Adrenal gland (tissue), 12 donors: ENCODE results near the gene PACC1. TPM values are rescaled to one million over a fixed set of nuclear protein-coding genes. Genes with fewer than 3 reads are reported as not detected.

Experiments used
- DNase-seq, 7 donors: peaks; one replicate each; pipeline ENCODE4 v3.0.0-alpha.2; 2019 to 2020
- H3K27ac ChIP-seq, 5 donors: fragments of 200-600 bp; sonication (generic) in 4 of 5; 1 replicate in 3 of 5; 2 replicates in 2 of 5; pipeline versions ENCODE4 v1.5.1 to v1.8.0; 2016 to 2020; ENCODE audit warnings: mild to moderate bottlenecking in 1 of 5
- H3K27me3 ChIP-seq: fragments of 200-600 bp; 2 replicates; pipeline ENCODE4 v1.8.0; 2021
- H3K36me3 ChIP-seq, 2 donors: fragments of 200-600 bp; replicated peaks in 1 of 2; 1 replicate in 1 of 2; 2 replicates in 1 of 2; pipeline versions ENCODE4 v1.5.1 to v1.8.0; 2018 to 2022
- H3K4me1 ChIP-seq, 2 donors: fragments of 200-600 bp; replicated peaks in 1 of 2; 1 replicate in 1 of 2; 2 replicates in 1 of 2; pipeline versions ENCODE4 v1.5.1 to v1.8.0; 2018 to 2021
- H3K4me3 ChIP-seq, 4 donors: fragments of 200-600 bp; sonication (generic) in 3 of 4; one replicate each; pipeline ENCODE4 v1.5.1; 2016 to 2018
- H3K9me3 ChIP-seq, 3 donors: fragments of 200-600 bp; sonication (generic) in 1 of 3; replicated peaks in 1 of 3; 1 replicate in 2 of 3; 2 replicates in 1 of 3; pipeline versions ENCODE4 v1.5.1 to v1.8.0; 2016 to 2021
- POLR2A ChIP-seq, 2 donors: fragments of 450-650 bp; IDR thresholded peaks; one replicate each; pipeline ENCODE4 v1.6.1; 2017; ENCODE audit warnings: antibody characterized with exemption in 2 of 2, mild to moderate bottlenecking in 2 of 2, moderate library complexity in 1 of 2
- WGBS, 4 donors: extraction: QIAGEN DNeasy Blood & Tissue Kit in 2 of 4; methylation state at CpG; one replicate each; pipeline versions ENCODE4 v1.1.5 to v1.1.7; 2013 to 2017; 5-methylcytosine and 5-hydroxymethylcytosine counted together
- intact Hi-C, 2 donors: fragments of 100-400 bp; cut with DNase I; formaldehyde crosslinking; loops; one replicate each; pipeline versions ENCODE4 v1.14.1 to v1.15.0; 2022 to 2023
- polyA plus RNA-seq, 3 donors: library from polyadenylated mRNA; stranded (reverse); fragments of 200-250 nt in 2 of 3; fragments of 350-450 nt in 1 of 3; fragmentation: Illumina TruSeq in 1 of 3; extraction: RNeasy Lipid Tissue Mini Kit (QIAGEN cat#74804) in 1 of 3; gene quantifications; one replicate each; pipeline ENCODE4 v1.2.3, GENCODE V29; 2013 to 2014
- total RNA-seq, 9 donors: library from RNA; depleted of rRNA in 4 of 9; stranded (reverse); fragments of >200 nt in 4 of 9; fragments of 120-200 nt in 1 of 9; fragmentation: NEBNext Ultra II Directional in 1 of 9; extraction: Animal tissue kit (Norgen Biotek cat#: 25700) in 1 of 9; gene quantifications; one replicate each; pipeline versions ENCODE4 v1.1.0 to v1.2.4, GENCODE V29; 2013 to 2023
- TF ChIP-seq, protein P1 (sequence below), 6 experiments: fragments of 450-650 bp in 4 of 6; fragments of 200-600 bp in 2 of 6; sonication (generic) in 1 of 6; IDR thresholded peaks; 1 replicate in 5 of 6; 2 replicates in 1 of 6; pipeline versions ENCODE4 v1.5.1 to v1.8.0; 2016 to 2021; ENCODE audit warnings: antibody characterized with exemption in 6 of 6, mild to moderate bottlenecking in 2 of 6, moderate library complexity in 1 of 6
- donor health status: healthy with polysubstance abuse.
- donor health status: Bipolar disorder and iron deficiency.
- donor health status: DM: yes; HTN: yes; CAD: no.
- donor health status: DM: no; HTN: no; CAD: no.
- donor health status: DM: no; HTN: no; CAD: no.
- donor health status: DM: yes; HTN: yes; CAD: no.

PACC1 gene
- total and polyA plus RNA-seq, 12 donors = 1.9 to 8.6 (median 4.8) TPM

DNA sequence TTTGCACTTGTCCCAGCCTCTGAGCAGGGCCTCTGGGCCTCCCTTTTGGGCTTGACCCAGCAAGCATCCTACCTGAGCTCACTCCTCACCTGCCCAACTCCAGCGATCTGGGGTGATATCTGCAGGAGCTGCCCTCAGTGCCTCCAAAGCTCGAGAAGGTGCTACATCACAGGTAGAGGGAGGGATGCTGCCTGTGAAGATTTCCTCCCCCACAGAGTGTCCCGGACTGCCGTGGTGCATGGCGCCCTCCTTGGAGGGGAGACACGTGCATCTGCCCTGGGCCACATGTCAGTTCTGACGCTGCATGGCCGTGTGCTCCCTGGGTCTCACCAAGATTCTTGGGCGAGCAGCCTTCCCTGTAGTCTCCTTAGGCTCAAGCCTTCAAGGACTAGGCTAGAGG, 45.7 kb upstream of the PACC1 start:
- no peak overlapping the region for H3K4me3 ChIP-seq
- no peaks in the 10 kb centered on the region for H3K36me3 ChIP-seq
- H3K27ac ChIP-seq = no peak overlapping the region
- no peak for DNase-seq
- no peaks in the 10 kb centered on the region for H3K4me1 ChIP-seq
- 87 to 100% (median 94%) methylated on average over 2 to 9 of the region's 9 CpGs for WGBS, 4 donors
- TF ChIP-seq, protein P1, sequence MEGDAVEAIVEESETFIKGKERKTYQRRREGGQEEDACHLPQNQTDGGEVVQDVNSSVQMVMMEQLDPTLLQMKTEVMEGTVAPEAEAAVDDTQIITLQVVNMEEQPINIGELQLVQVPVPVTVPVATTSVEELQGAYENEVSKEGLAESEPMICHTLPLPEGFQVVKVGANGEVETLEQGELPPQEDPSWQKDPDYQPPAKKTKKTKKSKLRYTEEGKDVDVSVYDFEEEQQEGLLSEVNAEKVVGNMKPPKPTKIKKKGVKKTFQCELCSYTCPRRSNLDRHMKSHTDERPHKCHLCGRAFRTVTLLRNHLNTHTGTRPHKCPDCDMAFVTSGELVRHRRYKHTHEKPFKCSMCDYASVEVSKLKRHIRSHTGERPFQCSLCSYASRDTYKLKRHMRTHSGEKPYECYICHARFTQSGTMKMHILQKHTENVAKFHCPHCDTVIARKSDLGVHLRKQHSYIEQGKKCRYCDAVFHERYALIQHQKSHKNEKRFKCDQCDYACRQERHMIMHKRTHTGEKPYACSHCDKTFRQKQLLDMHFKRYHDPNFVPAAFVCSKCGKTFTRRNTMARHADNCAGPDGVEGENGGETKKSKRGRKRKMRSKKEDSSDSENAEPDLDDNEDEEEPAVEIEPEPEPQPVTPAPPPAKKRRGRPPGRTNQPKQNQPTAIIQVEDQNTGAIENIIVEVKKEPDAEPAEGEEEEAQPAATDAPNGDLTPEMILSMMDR (IDR thresholded peaks at IDR 0.05) = no peak
- no peak for TF ChIP-seq POLR2A (IDR thresholded peaks at IDR 0.05)
- H3K9me3 ChIP-seq = no peaks in the 10 kb centered on the region
- intact Hi-C loops = no loop called here
- H3K27me3 ChIP-seq = no peaks in the 10 kb centered on the region

DNA sequence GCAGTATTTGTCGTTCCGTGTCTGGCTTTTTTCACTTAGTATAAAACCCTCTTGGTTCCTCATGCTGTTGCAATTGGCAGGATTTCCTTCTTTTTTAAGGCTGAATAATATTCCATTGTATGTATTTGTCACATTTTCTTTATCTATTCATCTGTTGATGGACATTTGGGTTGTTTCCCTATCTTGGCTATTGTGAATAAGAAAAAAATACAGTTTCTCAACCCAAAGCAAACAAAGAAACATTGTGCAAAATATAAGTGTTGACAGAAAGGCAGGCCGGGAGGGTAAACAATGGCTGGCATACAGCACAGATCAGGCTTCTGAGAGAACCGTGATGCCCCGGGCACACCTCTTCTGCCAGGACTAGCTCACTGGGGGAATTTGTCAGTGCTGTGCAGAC, 45.0 kb upstream of the PACC1 start:
- H3K4me1 ChIP-seq = no peaks in the 10 kb centered on the region
- no peaks in the 10 kb centered on the region for H3K27me3 ChIP-seq
- intact Hi-C loops = loop anchor here in 1 of 2 donors (5.0 to 10.0 kb wide), 3 partner anchors 165 to 775 kb away; no protein-coding TSS in a partner anchor
- TF ChIP-seq, protein P1 (IDR thresholded peaks at IDR 0.05) = no peak
- no peak for TF ChIP-seq POLR2A (IDR thresholded peaks at IDR 0.05)
- no peaks in the 10 kb centered on the region for H3K36me3 ChIP-seq
- no peaks in the 10 kb centered on the region for H3K9me3 ChIP-seq
- DNase-seq = no peak
- no peak overlapping the region for H3K4me3 ChIP-seq
- WGBS, 4 donors = 87 to 93% (median 92%) methylated on average over 5 of the region's 5 CpGs
- no peak overlapping the region for H3K27ac ChIP-seq

DNA sequence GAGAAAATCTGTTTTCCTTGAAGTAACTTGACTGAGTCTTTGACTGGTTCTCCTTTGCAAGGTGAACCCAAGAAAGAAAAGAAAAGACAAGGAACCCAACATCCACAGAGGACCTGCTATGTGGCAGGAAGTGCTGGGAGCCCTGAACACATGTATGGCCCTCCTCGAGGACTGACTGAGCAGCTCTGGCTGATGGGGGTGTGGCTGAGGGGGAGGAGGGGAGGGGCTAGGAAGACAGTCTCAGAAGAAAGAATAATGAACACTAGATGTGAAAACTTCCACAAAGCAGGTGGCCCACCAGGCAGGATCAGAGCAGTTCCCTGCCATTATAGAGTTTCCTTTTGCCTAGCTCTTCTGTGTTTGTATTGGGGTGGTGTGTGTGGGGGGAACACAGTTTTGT, 44.1 kb upstream of the PACC1 start:
- no peak for DNase-seq
- 25 to 64% (median 37%) methylated on average over 1 of the region's 1 CpG for WGBS, 4 donors
- Histone ChIP-seq H3K27ac (no peak overlapping the region), H3K4me3 (no peak overlapping the region), H3K36me3 (no peaks in the 10 kb centered on the region), H3K9me3 (no peaks in the 10 kb centered on the region), H3K27me3 (no peaks in the 10 kb centered on the region), H3K4me1 (no peaks in the 10 kb centered on the region)
- no peak for TF ChIP-seq POLR2A (IDR thresholded peaks at IDR 0.05)
- TF ChIP-seq, protein P1 (IDR thresholded peaks at IDR 0.05) = no peak
- intact Hi-C loops = loop anchor here in 1 of 2 donors (5.0 to 10.0 kb wide), 3 partner anchors 164 to 774 kb away; no protein-coding TSS in a partner anchor

DNA sequence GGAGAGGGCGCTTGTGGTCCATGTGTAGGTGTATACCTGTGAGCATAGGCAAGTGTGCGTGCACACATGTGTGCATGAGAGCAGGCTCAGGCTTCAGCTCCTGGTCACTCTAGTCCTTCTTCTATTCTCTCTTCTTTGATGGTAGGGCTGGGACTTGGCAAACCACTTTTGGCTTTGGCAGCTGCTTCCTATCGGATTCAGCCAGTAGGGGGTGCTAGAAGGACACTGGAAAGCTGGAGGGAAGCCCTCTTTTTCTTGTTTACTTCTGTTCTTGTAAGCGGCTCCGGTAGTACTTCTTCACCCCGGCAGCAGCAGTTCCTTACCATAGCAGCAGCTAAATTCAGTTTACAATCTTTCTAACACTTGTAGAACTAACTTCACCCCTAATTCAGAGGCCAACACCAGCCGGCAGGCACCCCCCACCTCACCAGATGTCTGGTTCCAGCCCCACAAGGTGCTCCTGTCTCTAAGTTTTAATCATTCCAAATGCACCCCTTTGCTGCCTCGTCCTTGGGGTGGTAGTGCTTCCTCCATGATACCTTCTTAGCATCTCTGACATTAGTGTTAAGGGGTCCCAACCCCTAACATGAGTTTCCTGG, 43.2 kb upstream of the PACC1 start:
- intact Hi-C loops = loop anchor here in 1 of 2 donors (5.0 to 10.0 kb wide), 3 partner anchors 163 to 773 kb away; no protein-coding TSS in a partner anchor
- no peaks in the 10 kb centered on the region for H3K27me3 ChIP-seq
- H3K9me3 ChIP-seq = no peaks in the 10 kb centered on the region
- H3K36me3 ChIP-seq = no peaks in the 10 kb centered on the region
- H3K27ac ChIP-seq = no peak overlapping the region
- 47 to 55% (median 52%) methylated on average over 8 of the region's 8 CpGs for WGBS, 4 donors
- no peaks in the 10 kb centered on the region for H3K4me1 ChIP-seq
- no peak for TF ChIP-seq POLR2A (IDR thresholded peaks at IDR 0.05)
- TF ChIP-seq, protein P1 (IDR thresholded peaks at IDR 0.05) = peak; percentile 35 to 48 (median 40)
- DNase-seq = peak; percentile 47 to 67 (median 55)
- no peak overlapping the region for H3K4me3 ChIP-seq
